Central memory CD4-positive, alpha-beta T cell (primary cell): ENCODE results near the gene LTA4H.
"Not testable (repeated sequence)": the region's sequence is repeated elsewhere in the genome, so short reads cannot be mapped to it uniquely, and the experiment has no call there.

Source experiments
- DNase-seq: peaks from one replicate; pipeline ENCODE4 v3.0.0; 2022

The LTA4H gene

DNA sequence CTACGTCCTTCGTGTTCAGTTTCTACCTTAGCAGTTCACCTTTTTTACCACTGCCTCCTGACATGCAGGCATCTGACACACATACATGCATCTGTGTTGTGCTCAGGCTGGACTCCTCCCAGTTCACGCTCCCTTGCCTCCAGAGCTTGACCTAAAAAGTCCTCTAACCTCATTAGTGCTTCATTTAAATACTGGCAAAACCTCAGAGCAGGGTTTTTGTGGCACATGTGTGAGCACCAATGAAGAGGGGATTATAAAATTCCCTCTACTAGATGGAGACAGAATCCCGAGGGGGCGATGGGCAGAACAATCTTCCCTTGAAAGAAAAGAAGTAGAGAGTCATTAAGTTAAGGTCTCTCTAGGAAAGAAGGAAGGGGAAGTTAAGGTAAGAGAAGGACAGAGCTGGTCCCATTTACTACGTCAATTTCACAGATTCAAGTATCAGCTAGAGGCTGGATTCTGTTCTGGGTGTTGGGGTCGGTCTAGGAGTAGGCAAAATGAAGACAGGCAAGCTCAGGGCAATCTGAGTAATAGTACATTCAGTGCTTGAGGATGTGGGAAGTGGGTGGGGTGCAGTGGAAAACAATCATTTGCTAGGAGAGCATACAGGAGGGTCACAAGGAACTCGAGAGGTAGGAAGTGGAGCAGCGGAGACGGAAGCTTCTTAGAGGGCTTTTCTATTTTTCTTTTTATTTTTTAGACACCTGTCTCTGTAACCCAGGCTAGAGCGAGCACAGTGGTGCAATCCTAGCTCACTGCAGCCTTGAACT, 46.7 kb downstream of the LTA4H start:
- no peak for DNase-seq

DNA sequence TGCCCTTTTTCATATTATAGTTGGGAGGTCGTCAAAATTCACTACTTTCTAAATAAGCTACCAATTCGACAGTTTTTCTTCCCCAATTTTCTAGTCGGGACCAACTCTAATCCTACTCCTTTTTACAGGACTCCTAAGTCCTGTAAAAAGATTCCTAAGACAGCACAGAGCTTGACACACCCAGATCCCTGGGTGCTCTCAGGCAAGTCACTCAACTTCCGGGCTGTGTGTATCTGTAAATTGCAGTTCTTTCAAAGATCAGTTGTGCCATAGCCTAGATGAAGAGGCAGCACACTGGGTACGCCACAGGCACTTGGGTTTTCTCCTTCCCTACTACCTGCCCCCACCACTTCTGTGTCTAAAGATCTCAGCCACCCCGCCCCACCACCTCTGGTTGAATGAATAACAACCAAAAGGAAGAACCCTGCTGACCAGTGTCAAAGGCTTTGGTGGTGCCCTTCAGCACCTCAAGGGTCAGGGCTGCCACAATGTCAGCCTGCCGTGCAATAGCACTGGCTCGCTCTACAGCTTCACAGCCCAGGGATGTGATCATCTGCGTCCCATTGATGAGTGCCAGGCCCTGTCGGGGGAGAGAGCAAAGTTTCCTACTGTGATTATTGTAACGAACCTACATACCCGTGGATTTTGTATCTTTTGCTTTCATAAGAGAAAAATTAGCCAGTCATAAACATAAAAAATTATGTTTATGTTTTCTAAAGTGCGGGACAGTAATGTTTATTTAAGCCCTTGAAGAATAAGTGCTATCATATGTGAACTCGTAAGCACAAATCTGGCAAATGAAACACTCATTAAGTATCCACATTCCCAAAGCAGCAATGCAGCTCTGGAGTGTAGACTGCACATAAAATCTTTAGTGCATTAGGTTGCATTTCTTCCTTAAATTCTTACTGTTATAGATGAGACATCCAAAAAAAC, 48.5 kb downstream of the LTA4H start:
- DNase-seq = no peak

DNA sequence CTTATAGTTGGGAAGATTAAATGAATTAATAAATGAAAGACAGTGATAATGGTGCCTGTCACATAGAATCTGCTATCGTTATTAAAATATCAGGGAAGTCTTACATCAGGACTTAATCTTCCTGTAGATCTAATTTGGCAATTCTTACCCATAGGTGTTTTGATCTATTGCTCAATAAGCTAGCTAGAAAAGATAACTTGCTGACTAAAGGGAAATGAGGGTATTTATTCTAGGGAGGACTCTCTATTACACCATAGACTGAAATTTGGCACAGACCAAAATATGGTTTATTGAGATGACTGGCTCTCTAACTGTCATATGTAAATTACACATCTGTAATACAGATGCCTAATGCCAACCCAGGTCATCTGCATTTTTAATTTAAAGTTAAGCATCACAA, 50.7 kb downstream of the LTA4H start:
- no peak for DNase-seq

DNA sequence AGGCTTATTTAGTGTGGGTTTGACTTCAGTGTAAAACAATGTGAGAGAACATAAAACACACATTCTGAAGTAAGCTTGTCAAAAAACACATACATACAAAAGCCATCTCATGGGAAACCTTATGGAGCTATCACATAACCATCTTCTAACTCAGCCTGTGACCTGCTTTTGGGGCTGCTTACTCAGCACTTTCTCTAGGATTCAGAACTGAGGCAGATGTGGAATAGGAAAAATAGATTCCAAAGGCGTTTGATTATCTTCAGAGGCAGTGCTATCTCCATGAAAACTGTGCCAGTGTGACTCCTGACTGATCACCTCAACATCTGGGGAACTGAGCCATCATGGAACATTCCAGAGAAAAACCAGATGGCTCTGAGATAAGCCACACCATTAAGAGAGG, 52.8 kb downstream of the LTA4H start:
- no peak for DNase-seq

DNA sequence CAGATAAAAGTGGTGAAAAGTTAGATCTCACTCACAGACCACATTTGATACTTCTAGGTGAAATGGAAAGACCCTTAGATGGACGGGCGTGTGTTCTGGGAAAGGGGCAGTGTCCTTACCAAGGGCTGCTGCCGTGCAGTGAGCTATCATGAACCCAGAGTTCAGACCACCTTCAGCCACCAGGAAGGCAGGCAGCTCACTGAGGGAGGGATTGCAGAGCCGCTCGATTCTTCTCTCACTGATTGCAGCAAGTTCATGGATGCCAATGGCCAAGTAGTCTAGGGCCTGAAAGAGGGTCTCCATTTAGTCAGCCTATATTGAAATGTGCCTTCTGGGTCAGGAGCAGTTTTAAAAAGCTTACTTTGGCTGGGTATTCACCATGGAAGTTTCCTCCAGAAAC, 55.0 kb downstream of the LTA4H start:
- no peak for DNase-seq

DNA sequence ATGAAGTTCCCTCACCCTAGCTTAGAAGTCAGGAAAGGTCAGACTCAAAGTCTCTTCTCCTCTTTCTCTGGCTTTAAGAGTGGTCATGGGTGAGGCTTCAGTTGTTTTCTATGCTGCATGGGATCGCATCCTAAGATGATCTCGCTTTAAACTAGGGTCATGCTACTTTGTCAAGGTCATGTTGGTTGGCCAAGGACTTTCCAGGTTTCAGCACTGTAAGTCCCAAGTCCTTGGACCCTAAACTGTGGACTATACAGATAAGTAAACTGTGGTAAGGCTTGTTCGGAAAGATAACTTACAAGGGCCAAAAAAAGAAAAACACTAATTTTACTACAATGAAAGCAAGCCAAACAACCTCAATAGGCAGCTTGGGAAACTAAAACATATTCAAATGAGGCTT, 56.6 kb downstream of the LTA4H start:
- no peak for DNase-seq

DNA sequence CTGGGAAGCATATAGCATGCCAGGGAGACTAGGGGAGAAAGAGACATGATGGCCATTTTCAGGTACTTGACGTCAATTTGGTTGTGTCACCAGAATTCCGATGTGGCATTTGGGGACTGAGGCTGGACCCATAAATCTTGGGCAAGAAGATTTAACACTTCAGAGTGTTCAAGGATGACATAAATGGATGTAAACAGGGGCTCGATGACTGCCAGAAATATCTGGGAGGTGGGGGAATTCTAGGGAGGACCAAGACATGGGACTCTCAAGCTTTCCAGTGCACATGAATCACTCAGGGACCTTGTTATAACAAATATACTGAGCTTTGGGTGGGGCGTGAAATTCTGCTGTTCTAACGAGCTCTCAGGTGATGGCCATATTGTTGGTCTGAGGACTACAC, 57.0 kb downstream of the LTA4H start:
- no peak for DNase-seq

DNA sequence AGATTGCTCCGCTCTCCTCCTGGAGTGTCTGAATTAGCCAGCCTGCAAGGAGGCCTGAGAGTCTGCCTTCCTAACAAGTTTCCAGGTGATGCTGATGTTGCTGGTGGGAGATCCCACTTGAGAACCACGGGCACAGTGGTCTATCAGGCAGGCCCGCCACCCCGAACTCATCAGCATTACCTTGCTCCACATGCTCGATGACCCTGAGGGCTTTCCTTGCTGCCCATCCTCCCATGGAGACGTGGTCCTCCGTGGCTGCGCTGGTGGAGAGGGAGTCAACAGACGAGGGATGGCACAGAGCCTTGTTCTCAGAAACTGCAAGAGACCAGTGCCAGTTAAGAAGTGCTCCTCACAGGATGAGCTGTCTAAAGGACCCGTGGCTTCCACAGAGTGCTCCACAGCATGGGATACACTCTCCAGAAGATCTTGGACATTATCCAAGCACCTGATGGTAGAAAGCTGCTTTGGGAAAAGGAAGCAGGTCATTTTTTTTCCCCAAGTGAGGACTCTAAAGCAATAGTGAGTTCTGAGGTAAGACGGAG, 57.6 kb downstream of the LTA4H start:
- DNase-seq = no peak

DNA sequence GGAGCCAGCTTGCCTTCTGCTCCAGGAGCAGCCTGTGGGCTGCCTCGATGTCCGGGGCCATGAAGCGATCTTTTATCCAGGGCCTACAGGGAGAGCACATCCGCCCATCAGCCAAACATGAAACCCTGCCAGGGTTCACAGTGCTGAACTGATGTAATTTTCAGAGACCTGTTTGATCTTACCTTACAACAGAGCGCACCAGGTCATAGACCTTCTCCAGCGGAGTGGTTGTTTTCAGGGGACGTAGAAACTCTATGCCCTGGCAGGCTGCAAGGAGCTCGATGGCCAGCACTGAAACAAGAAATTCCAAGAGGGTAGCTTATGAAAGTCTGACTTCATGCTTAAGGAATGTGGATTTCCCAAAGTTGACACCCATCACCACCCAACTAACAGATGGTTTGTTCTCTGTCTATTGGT, 59.0 kb downstream of the LTA4H start:
- DNase-seq = no peak

DNA sequence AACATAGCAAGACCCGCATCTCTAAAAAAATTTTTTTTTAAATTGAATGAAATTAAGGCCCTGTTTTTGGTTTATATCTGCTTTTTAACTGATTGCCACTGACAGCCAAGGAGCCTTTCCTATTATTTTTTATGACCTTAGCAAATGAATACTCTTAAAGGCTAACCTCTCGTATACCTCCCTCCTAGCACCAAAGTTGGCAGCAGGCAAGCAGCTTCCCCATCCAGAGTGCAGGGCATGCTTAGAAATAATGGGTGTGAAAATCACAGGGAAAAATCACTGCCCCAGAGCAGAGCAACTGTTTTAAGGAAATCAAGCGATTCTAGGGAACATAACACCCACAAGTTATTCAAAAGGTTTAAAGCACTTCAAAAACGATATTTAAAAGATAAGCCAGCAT, 59.9 kb downstream of the LTA4H start:
- DNase-seq = no peak

DNA sequence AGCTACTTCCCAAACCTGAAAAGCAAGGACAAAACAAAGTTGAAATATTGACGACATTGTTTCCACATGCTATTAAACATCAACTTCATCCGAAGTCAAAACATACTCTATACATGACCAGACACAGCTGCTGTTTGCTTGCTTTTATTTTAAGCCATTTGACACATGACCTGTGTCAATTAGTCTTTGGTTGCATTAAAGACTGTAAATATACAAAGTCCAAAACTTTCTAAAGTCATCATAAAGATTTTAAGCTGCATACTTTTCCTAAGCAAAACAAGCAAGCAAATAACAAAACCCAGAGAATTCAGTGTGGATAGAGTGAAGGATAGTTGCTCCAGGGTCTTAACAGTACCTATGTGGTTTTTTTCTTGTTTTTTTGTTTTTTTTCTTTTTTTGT, 61.0 kb downstream of the LTA4H start:
- DNase-seq = no peak

DNA sequence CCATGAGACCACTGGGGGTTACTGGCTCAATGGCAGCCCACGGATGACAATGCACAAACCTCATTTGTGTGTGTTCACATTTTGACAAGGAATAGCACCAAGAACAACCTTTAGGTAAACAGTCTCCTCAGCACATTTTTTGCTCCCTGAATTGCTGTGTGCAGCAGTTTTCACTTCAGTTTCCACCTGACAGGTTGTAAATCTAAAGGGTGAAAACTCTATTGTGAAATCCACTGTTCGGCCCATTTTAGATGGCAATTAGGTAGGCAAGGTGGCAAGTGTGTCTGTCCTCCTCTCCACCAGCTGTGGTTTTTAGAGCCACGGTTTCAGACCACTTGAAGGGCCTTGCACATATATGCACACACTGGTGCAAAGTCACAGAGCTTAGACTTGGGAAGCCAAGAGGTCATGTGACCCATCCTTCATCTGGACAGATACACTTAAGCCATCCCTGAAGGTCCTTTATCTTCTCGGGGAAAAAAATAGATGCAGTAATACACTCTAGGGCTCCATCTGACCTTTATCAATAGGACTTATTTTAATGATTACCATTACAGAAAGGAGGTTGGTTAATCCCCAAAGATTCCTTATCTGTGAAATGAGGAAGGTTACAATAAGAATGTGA, 62.4 kb downstream of the LTA4H start:
- no peak for DNase-seq

DNA sequence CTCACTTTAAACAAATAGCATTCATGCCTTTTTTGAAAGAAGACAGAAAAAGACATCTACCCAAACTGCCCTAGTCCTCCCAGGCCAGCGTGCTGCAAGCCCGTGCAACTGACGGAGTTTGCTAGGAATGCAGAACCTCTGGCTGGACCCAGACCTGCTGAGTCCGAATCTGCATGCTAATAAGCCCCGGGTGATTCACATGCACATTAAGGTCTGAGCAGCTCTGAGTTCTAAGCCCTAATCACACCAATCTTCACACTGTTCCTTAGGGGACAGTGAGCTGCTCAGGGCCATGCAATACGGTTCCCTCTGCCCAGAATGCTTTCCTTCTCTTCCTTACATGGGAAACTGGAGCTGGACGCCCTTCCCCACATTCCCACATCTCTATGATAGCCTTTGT, 64.5 kb downstream of the LTA4H start:
- DNase-seq = no peak

DNA sequence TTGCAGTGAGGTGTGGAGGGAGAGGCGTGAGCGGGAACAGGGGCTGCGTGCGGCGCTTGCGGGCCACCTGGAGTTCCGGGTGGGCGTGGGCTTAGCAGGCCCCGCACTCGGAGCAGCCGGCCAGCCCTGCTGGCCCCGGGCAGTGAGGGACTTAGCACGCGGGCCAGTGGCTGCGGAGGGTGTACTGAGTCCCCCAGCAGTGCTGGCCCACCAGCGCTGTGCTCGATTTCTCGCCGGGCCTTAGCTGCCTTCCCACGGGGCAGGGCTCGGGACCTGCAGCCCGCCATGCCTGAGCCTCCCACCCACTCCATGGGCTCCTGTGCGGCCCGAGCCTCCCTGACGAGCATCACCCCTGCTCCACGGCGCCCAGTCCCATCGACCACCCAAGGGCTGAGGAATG, 66.3 kb downstream of the LTA4H start:
- DNase-seq = not testable (repeated sequence)

DNA sequence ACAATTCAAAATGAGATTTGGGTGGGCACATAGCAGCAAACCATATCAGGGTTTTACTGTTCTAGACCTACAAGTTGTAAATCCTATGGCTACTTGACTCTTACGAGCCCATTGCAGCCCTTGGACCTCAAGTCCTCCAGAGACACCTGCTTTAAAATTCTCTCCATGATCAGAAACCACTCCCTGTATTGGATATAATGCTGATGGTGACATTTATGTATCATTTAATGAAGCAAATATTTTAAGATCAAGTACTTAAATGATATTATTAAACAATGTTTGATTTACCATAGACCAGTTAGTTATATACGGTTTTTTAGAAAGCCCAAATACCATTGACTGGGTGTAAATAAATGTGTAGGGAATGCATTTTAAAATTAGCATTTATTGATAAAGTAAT, 68.1 kb downstream of the LTA4H start:
- no peak for DNase-seq

DNA sequence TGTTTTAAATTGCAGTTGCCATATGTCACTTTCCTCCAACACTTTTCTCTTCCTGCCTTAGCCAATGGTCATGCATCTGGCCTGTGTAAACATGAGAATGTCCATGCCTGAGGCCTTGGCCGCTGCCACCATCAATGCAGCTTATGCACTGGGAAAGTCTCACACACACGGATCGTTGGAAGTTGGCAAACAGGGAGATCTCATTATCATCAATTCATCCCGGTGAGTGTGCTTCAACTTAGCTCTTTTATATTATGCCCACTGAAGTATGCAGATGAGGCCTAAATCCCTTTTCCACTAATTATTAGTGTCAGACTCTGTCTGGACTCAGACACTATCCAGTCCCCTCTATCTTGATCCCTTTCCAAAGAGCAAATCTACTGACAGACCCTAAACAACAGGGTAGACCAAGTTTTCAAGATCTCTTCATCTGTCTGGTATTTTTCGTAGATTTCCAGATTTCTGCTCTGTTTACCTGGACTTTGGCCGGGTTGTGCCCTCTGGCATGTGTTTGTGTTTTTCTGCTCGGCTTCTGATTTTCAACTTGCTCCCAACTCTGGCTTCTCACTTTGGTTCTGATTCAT, 69.0 kb downstream of the LTA4H start:
- DNase-seq = no peak

DNA sequence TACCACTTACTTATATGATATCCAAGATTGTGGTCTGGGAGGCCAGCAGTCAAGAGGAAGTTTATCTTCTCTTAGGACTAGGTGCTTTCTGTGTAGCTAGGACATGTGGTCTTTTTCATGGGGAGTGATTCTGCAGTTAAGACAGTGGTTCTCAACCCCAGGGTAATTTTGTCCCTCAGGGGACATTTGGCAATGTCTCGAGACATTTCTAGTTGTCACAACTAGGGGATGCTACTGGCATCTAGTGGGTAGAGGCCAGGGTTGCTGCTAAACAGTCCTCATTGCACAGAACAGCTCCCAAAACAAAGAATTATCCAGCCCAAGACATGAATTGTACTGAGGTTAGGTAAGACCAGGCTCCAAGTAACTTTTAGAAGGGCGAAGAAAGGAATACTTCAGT, 72.3 kb downstream of the LTA4H start:
- DNase-seq = no peak

DNA sequence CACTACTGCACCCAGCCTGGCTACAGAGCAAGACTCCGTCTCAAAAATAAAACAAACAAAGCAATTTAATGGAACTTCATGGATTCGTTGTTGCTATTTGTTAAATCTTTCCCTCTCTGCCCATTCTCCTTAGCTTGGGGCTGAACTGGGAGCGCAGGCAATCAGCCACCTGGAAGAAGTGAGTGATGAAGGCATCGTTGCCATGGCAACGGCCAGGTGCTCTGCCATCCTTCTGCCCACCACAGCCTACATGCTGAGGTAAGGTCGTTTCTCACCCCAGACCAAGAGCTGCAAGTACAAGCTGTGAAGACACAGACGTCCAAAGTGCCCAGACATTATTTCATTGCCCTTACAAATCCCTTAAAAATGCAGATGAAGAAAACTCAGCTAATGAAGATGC, 73.2 kb downstream of the LTA4H start:
- DNase-seq = no peak

DNA sequence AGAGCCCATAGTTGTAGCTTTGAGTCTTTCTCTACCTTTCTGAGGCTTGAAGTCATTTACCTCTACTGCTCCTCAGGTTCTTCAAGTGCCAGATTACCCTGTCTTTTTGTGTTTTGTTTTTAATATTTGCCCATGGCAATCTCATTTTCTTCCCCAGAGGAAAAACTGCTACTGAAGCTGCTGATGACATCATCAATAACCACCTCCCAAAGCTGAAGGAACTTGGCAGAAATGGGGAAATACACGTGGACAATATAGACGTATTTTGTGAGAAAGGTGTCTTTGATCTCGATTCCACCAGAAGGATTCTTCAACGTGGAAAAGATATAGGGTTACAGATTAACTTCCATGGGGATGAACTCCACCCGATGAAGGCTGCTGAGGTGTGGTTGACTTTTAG, 75.1 kb downstream of the LTA4H start:
- DNase-seq = no peak

DNA sequence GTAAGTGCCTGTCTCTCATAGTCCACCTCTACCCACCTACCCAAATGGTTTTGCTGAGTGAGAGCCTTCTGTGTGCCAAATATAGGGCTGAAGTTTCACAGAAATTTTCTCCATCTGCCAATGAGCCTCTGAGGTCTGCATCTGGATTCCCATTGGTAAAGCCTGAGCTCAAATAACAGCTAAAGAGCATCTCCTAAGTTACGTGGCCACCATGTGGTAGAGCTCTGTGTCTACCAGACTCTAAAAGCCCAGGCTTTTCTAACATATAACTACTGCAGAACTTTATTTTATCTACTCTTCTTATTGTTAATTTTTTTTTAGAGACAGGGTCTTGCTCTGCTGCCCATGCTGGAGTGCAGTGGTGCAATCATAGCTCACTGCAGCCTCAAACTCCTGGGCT, 76.3 kb downstream of the LTA4H start:
- no peak for DNase-seq

DNA sequence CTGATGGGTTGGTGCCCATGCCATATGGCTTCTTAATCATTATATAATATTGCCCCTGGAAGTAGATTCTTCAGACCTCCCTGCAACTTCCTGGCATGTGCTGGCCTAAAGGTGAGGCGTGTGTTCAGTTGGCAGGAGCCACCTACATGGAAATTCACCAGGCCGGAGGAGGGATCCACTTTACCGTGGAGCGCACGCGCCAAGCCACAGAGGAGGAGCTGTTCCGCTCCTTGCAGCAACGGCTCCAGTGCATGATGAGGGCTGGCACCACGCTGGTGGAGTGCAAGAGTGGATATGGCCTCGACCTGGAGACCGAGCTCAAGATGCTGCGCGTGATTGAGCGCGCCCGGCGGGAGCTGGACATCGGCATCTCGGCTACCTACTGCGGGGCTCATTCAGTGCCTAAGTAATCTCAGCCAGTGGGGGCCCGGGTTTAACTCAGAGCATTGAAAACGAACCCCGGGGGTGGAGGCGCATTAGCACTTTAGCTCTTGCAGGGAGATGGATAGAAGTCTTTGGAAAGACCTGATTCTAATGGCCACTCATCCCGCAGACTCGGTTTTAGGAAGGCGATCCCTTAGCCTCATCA, 78.7 kb downstream of the LTA4H start:
- no peak for DNase-seq

DNA sequence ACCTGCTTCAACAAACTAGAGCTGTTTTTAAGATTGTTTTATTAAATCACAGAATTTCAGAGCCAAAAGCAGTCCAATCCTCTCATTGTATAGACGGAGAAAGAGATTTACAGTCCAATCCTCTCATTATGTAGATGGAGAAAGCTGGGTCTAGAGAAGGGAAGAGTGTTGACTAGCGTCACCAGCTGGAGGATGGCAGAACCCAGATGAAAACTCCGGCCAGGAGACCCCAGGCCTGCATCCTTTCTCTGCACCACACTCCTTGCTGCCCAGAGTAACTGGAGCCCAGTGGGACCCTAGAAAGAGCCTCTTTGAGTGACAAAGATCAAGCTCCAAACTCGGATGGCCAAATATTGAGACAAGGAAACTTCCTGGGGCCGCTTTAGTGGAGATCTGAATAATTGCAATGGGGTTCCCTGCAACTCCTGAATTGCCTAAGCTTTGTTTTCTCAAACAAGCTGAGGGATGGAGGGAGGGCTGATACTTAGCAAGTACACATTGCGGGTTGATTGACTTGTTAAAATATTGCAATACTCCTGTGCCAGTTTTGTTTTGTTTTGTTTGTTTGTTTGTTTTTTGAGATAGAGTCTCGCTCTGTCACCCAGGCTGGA, 79.7 kb downstream of the LTA4H start:
- no peak for DNase-seq
